GM18499 (cell line): ENCODE measurements around the gene ENG.
"Not testable (repeated sequence)": the region's sequence is repeated elsewhere in the genome, so short reads cannot be mapped to it uniquely, and the experiment has no call there.

Experiments
- ATAC-seq: cut with Tn5 transposase; IDR thresholded peaks from one replicate; pipeline ENCODE4 v1.9.1; 2021; ENCODE audit warnings: moderate number of reproducible peaks; ENCODE audit not compliant: insufficient read depth, unreplicated experiment

Gene ENG

GRCh38 chr9:127878652-127879390 is 24.4 kb upstream of the ENG start:
- no peak for ATAC-seq

- ATAC-seq, result no peak
Observed at GRCh38 chr9:127878001-127878651, 23.7 kb upstream of the ENG start.

DNA sequence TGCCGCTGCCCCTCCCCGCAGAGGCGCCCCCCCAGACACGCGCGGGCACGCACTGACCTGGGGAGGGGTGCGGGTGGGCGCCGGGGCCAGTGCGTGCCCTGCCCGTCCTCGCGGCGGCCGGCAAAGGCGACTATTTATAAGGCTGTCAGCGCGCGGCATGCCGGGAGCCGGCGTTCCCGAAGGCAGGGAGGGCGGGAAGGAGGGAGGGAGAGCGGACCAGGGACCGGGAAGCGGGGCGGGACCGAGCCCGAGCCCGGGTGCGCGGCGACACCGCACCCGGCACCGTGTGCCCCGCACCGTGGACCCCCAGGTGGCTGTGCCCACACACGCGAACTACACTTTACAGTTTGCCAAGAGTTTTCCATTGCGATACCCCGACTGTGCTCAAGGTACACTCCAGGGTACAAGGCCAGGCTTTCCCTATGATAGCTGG is 23.1 kb upstream of the ENG start, which contains the start of gene AK1:
Gene AK1 (minus strand): TSS at position 110 of the 433 bp plus-strand sequence. CDS start 3,058 bp downstream, outside the sequence.
- ATAC-seq, result no peak

DNA sequence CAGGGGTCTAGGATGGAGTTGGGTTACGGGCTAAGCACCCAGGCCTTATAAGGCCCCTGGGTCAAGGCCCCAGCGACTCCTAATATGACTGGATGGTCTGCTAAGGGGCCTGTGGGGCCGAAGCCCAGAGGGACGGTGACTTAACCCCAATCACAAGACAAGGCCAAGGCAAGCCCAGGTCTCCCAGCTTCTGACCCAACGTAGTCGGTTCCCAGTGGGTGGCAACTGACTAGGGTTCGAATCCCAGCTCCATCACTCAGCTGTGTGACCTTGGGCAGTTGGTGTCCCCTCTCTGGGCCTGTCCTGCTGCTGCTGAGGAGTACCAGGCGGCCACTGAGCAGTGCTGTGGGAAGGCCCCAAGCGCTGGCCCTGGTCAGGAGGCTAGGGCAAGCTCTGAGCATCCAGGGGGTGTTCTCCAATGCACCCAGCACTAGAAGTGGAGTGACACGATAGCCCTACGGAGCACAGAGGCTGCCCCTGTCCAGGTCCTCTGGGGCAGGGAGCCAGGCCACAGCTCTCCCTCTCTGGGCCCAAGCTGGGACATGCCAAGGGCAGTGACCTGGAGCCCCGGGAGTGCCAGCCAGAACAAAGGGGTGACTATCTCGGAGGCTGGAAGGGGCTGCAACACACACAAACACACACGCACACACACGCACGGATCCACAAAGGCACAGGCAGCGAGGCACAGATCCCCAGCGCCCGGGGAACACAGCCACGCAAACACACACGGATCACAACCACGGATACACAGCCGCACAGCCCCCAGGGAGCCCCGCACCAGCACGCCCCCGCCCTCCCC is 22.5 kb upstream of the ENG start:
- ATAC-seq, result no peak

GRCh38 chr9:127876026-127876763 is 21.7 kb upstream of the ENG start:
- ATAC-seq, result no peak

- ATAC-seq, result no peak
Observed at GRCh38 chr9:127875306-127875966, 21.0 kb upstream of the ENG start.

DNA sequence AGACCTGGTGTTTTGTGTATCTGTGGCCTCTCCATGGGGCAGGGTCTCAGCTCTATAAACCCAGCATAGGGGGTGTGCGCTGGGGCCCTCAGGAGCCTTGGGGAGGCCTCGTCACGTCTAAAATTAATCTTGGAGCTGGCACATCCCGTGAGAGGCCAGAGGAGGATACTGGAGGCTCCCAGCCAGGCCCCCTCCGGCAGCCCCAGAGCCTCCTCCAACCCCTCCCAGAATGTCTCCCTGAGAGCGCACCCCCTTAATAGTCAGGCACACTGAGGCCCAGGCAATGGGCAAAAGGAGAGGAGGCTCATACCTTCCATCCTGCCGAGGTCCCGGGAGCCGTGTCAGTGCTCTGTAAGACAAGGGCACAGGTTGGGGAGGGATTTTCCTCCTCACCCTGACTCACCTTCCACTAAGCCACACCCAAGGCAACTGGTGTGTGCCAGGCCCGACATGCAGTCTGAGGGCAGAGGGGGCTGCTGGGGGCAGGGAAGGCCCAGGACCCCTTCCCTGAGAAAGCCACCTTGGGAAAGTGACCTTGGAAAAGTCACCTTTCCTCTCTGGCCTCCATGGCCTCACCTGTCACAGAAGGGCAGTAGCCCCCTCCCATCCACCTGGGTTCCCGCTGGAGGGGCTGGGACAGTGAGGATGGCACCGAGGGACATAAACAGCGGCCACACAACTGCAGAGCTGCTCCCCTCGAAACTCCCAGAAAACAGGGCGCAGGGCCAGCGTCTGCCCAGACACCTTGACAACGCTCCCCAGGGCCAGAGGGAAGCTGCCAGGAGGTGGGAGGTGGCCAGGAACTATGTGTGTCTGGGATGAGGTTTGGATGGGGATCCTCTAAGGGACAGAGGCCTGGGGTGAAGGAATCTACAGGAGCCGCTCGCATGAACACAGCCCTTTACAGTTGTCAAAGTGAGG is 20.1 kb upstream of the ENG start:
- no peak for ATAC-seq

DNA sequence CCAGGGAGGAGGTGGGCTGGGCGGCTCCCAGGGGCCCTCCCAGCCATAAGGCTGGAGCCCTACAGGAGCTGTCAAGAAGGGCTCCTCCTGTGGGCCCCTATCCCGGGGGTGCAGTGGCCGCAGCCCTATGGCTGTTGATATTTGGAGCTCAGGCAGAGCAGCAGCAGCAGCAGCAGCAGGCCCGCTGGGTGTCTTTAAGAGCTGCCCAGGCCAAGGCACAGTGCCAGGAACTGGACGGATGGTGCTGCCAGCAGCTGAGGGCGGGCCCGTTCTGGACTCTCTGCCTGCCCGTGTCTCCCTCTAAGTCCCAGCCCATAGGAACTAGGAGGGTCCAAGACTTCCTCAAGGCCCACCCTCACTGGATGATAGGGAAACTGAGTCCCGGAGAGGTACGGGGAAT is 19.4 kb upstream of the ENG start:
- ATAC-seq, result no peak

- no peak for ATAC-seq
Observed at GRCh38 chr9:127873223-127873691, 18.8 kb upstream of the ENG start.

DNA sequence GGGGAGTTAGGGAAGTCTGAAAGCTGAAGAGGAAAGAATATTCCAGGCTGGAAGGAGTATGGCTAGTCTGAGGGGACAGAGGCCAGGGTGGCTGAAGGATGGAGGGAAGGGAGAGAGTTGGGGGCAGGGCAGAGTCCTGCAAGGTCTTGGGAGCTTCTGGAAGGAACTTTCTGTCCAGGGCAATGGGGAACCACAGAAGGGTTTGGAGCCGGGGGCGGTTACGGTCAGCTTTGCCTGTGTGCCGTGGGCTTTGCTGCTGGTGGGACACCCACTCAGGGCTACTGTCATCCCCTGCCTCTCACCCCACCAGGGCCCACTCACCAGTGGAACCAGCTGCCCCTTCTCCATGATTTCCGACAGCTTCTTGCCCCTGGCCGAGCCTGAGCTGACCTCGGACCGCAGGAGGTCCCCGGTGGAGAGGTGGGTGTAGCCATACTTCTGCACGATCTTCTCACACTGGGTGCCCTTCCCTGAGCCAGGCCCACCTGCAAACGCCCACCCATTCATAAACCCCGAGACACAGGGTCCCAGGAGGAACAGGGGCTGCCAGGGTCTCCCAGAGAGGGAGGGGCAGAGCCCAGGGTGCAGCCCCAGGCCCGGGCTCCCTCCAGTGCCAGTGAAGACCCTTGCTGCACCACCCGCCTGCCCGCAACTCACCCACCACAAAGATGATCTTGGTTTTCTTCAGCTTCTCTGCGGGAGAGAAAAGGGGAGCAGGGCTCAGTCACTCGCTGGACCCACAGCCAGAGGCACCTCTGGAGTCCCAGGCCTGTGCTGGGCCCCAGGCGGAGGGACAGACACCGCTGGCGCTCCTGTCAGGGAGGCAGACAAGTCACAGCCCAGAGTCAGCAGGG is 18.1 kb upstream of the ENG start:
- no peak for ATAC-seq

- ATAC-seq, result no peak
Observed at GRCh38 chr9:127871531-127871930, 17.1 kb upstream of the ENG start.

DNA sequence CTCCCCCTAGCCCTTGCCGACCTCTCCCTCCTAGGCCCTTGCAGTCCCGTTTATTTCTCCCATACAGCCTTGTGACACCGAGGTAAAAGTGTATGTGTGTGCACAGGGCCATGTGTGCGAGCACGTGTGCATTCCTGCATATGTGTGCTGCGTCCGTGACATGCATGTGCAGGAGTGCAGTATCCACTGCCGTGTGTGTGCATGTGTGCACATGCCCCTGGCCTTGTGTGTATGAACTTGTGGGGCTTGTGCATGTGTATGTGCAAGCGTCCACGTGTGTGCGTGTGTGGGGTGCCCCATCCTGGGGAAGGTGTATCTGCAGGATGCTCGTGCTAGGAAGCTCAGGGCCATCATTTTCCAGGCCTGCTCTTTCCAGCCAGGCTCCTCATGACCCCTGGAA is 16.4 kb upstream of the ENG start:
- ATAC-seq, result no peak

DNA sequence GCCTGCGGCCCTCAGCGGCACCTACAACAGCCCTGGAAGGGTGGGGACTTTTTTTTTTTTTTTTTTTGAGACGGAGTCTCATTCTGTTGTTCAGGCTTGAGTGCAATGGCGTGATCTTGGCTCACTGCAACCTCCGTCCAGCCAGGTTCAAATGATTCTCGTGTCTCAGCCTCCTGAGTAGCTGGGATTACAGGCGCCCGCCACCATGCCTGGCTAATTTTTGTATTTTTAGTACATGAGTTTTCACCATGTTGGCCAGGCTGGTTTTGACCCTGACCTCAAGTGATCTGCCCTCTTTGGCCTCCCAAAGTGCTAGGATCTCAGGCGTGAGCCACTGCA is 15.7 kb upstream of the ENG start:
- not testable (repeated sequence) for ATAC-seq

GRCh38 chr9:127869310-127870152 is 15.1 kb upstream of the ENG start:
- ATAC-seq, result no peak

- ATAC-seq, result no peak
Observed at GRCh38 chr9:127868278-127868902, 13.9 kb upstream of the ENG start.

DNA sequence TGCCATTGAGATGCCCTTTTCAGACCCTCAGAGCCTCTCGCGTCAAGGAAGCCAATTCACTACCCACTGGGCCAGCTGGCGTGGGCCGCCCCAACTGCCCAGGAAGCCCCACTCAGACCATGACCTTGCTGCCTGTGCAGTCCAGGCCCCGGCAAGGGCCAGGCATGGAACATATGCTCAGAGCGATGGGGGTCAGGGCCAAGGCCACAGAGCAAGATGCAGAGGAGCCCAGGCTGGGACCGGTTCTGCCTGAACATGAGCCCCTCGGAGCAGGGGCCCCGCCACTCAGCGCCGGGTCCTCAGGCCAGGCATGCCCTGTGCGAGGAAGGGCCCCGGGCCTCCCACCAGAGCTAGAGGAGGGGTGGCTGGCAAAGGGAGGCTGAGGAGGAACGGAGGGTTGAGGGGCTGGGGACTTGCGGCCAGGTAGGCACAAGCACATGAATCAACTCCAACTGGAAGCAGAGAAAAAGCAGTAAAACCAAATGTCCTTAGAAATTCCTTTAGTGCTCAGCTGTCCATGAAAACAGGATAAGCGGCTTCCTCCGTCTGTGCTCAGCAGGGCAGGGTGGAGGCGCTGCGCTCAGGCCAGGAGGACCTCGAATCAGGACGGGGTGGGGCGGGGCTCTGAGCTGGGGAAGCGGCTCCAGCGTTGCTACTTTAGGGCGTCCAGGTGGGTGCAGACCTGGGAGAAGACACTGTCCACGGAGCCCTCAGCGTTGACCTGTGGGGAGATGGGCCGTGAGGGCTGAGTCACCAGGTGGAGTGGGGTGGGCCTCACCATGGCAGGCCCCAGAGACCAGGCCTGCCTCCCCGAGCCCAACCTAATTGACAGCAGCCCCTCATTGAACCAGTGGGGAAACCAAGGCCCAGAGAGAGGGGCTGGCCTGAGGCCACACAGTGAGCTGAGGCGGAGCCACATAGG is 13.2 kb upstream of the ENG start:
- ATAC-seq, result no peak
